Spleen (tissue), 7 donors: Measurements from ENCODE around the gene FBXL16.

ENCODE experiments used
- CTCF ChIP-seq, 11 experiments: fragments of 200-600 bp in 7 of 11; fragments of 450-650 bp in 4 of 11; sonication (generic) in 4 of 11; IDR thresholded peaks in 8 of 11; conservative IDR thresholded peaks in 3 of 11; 1 replicate in 7 of 11; 2 replicates in 4 of 11; pipeline versions ENCODE4 v1.4.0 to v1.8.0; 2016 to 2021; ENCODE audit warnings: antibody characterized with exemption in 11 of 11, inconsistent platforms in 4 of 11, mild to moderate bottlenecking in 1 of 11
- POLR2A ChIP-seq, 3 donors: fragments of 450-650 bp; IDR thresholded peaks; one replicate each; pipeline ENCODE4 v1.5.1; 2017; ENCODE audit warnings: antibody characterized with exemption in 3 of 3, mild to moderate bottlenecking in 1 of 3
- POLR2AphosphoS5 ChIP-seq, 3 donors: sonication (generic); formaldehyde crosslinking; IDR thresholded peaks; one replicate each; pipeline ENCODE4 v1.5.1; 2017; ENCODE audit warnings: antibody characterized with exemption in 3 of 3
- donor health status: DM: no; HTN: no; CAD: no; lungs with moderate emphysema.
- donor health status: DM: no; HTN: no; CAD: no.
- donor health status: DM: no; HTN: no; CAD: no.

GRCh38 chr16:674214-674881 lies 31.3 kb downstream of the FBXL16 start:
- TF ChIP-seq POLR2A (IDR thresholded peaks at IDR 0.05) (no peak), CTCF (IDR thresholded peaks at IDR 0.05 in 8 of 11, conservative IDR thresholded peaks at IDR 0.05 in 3 of 11) (no peak), POLR2AphosphoS5 (IDR thresholded peaks at IDR 0.05) (peak; percentile 8 to 63 (median 62))
